Panc1 (cell line): Measurements from ENCODE around the gene SIL1. TPM values are rescaled to one million over a fixed set of nuclear protein-coding genes. Genes with fewer than 3 reads are reported as not detected.

Source experiments
- ATAC-seq: fragments of 200-7000 bp; cut with Tn5 transposase; 2 replicates; pipeline ENCODE4 v1.9.1; 2020; ENCODE audit warnings: mild to moderate bottlenecking, moderate library complexity
- BruUV-seq: library from RNA; stranded (reverse); fragments of 400-500 nt; replicated peaks from 2 replicates; lab custom pipeline; 2021; lab: Mats Ljungman, UMichigan
- CTCF ChIA-PET: fragments of 300-600 bp; sonication (Branson Sonifier 250); formaldehyde crosslinking; loops from one replicate; lab custom pipeline; 2022; ENCODE audit warnings: antibody characterized with exemption; lab: Charles Lee
- POLR2A ChIA-PET: fragments of 300-600 bp; sonication (Branson Sonifier 250); formaldehyde crosslinking; loops from one replicate; lab custom pipeline; 2022; ENCODE audit warnings: antibody characterized with exemption; lab: Charles Lee
- DNase-seq: peaks from one replicate; pipeline ENCODE4 v3.0.0-alpha.2; 2010; ENCODE audit warnings: low read depth, low spot score
- H3K27ac ChIP-seq: 2 replicates; pipeline ENCODE4 v1.5.1; 2011; ENCODE audit warnings: mild to moderate bottlenecking, low read length, inconsistent platforms
- H3K27me3 ChIP-seq: fragments of 200-500 bp; sonication (Bioruptor generic); 2 replicates; pipeline ENCODE4 v1.6.0; 2014; ENCODE audit warnings: low read length, inconsistent platforms; ENCODE audit not compliant: control insufficient read depth, insufficient read depth
- H3K36me3 ChIP-seq: fragments of 200-500 bp; sonication (Bioruptor generic); 2 replicates; pipeline ENCODE4 v1.5.1; 2014; ENCODE audit warnings: inconsistent platforms, mild to moderate bottlenecking, low read length, moderate library complexity; ENCODE audit not compliant: control insufficient read depth, insufficient read depth
- H3K4me1 ChIP-seq: 2 replicates; pipeline ENCODE4 v1.5.1; 2011; ENCODE audit warnings: inconsistent platforms, mild to moderate bottlenecking, low read length, moderate library complexity; ENCODE audit not compliant: control insufficient read depth, insufficient read depth
- H3K4me3 ChIP-seq, 2 experiments: 2 replicates each; pipeline ENCODE4 v1.5.1; 2011 to 2012; ENCODE audit warnings: low read depth in 2 of 2, low read length in 2 of 2, mild to moderate bottlenecking in 2 of 2, inconsistent platforms in 1 of 2, moderate library complexity in 1 of 2
- H3K9me3 ChIP-seq: fragments of 200-500 bp; sonication (Bioruptor generic); 2 replicates; pipeline ENCODE4 v1.5.1; 2014; ENCODE audit warnings: low read depth, mild to moderate bottlenecking, inconsistent platforms, low read length, moderate library complexity; ENCODE audit not compliant: control insufficient read depth, insufficient read depth
- POLR2AphosphoS5 ChIP-seq: IDR thresholded peaks from 2 replicates; pipeline ENCODE4 v1.6.1; 2012; ENCODE audit warnings: mild to moderate bottlenecking, low read depth, low read length, moderate library complexity
- SIN3A ChIP-seq: IDR thresholded peaks from 2 replicates; pipeline ENCODE4 v1.6.1; 2012; ENCODE audit warnings: low read depth, mild to moderate bottlenecking, low read length, moderate library complexity, borderline replicate concordance; ENCODE audit not compliant: insufficient read depth
- TCF7L2 ChIP-seq: IDR thresholded peaks from 2 replicates; pipeline ENCODE4 v1.6.1; 2011; ENCODE audit warnings: mild to moderate bottlenecking, low read depth, low read length, inconsistent platforms
- in situ Hi-C: cut with HindIII; loops from 2 replicates; pipeline ENCODE4 v1.10.0; 2016; ENCODE audit warnings: low sequenced_read_pairs, low pct_unique_long_range_greater_than_20kb
- intact Hi-C: fragments of 100-400 bp; cut with micrococcal nuclease; formaldehyde crosslinking; loops from one replicate; pipeline ENCODE4 v1.10.0; 2022; ENCODE audit not compliant: unreplicated experiment
- total RNA-seq: library from RNA; stranded (reverse); gene quantifications from one replicate; pipeline ENCODE4 v1.2.1, GENCODE V29; 2021; ENCODE audit not compliant: unreplicated experiment
- TF ChIP-seq, protein P1 (sequence below), 2 experiments: IDR thresholded peaks; 2 replicates each; pipeline ENCODE4 v1.6.1; 2011 to 2012; ENCODE audit warnings: low read depth in 2 of 2, control low read depth in 1 of 2, low read length in 1 of 2, mild to moderate bottlenecking in 1 of 2, moderate library complexity in 1 of 2; ENCODE audit not compliant: insufficient read depth in 1 of 2
- TF ChIP-seq, protein P2 (sequence below): fragments of 450-650 bp; IDR thresholded peaks from 2 replicates; pipeline ENCODE4 v1.5.1; 2017; ENCODE audit warnings: mild to moderate bottlenecking

Gene SIL1
- total RNA-seq, 1 experiment from 2014 or later: 35.4 TPM

DNA sequence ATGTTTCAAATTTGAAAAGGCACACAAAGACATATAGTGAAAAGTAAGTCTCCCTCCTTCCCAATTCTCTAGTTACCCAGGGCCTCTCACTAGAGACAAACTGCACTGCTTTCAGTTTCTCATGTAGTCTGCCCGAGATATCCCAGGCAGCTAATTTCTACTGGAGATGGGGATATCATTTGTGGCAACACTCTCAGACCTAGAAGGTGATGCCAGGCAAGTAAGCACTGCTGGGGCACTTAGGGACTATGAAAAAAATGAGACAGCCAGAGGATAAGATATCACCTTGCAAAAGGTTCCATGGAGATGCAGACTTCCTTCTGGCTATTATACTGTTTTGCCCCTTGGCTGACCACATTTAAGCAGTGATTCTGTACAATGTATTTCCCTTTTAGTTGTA is 12.6 kb downstream of the SIL1 start:
- in situ Hi-C loops: no loop called here
- POLR2A ChIA-PET: no interaction called here

DNA sequence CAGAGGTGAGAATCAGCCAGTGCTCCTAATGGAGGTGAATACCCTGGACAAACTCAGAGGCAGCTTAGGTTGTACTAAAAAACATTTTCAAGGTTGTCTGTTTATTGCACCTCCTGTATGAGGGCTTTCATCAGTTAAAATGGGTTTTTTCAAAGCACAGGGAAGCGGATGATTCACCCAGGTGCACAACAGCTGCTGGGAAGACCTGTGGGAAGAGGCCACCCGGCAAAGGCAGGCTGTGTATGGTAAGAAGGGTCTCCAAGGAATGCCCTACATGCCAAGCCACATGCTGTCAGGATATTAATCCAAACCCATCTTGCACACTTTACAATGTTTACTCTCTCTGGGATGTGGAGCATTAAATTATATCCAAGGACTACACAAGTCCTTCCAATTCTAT is 14.7 kb downstream of the SIL1 start:
- POLR2A ChIA-PET: no interaction called here
- no TSS peak for BruUV-seq
- in situ Hi-C loops: no loop called here

More for the DNA sequence above, 12.6 kb downstream of the SIL1 start:
- Histone ChIP-seq H3K27me3 (no peaks in the 10 kb centered on the region), H3K4me3 (no peak overlapping the region), H3K9me3 (no peaks in the 10 kb centered on the region), H3K4me1 (no peaks in the 10 kb centered on the region), H3K36me3 (no peaks in the 10 kb centered on the region), H3K27ac (no peak overlapping the region)
- CTCF ChIA-PET: no interaction called here
- BruUV-seq: no TSS peak
- DNase-seq (no peak), ATAC-seq (no peak)
- TF ChIP-seq, protein P1, sequence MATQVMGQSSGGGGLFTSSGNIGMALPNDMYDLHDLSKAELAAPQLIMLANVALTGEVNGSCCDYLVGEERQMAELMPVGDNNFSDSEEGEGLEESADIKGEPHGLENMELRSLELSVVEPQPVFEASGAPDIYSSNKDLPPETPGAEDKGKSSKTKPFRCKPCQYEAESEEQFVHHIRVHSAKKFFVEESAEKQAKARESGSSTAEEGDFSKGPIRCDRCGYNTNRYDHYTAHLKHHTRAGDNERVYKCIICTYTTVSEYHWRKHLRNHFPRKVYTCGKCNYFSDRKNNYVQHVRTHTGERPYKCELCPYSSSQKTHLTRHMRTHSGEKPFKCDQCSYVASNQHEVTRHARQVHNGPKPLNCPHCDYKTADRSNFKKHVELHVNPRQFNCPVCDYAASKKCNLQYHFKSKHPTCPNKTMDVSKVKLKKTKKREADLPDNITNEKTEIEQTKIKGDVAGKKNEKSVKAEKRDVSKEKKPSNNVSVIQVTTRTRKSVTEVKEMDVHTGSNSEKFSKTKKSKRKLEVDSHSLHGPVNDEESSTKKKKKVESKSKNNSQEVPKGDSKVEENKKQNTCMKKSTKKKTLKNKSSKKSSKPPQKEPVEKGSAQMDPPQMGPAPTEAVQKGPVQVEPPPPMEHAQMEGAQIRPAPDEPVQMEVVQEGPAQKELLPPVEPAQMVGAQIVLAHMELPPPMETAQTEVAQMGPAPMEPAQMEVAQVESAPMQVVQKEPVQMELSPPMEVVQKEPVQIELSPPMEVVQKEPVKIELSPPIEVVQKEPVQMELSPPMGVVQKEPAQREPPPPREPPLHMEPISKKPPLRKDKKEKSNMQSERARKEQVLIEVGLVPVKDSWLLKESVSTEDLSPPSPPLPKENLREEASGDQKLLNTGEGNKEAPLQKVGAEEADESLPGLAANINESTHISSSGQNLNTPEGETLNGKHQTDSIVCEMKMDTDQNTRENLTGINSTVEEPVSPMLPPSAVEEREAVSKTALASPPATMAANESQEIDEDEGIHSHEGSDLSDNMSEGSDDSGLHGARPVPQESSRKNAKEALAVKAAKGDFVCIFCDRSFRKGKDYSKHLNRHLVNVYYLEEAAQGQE (IDR thresholded peaks at IDR 0.05; ENCODE audit: insufficient read depth in 1 of 2, low read depth in 2 of 2, low read length in 1 of 2): no peak
- TF ChIP-seq SIN3A (no peak), POLR2AphosphoS5 (no peak), TCF7L2 (no peak)
- TF ChIP-seq, protein P2, sequence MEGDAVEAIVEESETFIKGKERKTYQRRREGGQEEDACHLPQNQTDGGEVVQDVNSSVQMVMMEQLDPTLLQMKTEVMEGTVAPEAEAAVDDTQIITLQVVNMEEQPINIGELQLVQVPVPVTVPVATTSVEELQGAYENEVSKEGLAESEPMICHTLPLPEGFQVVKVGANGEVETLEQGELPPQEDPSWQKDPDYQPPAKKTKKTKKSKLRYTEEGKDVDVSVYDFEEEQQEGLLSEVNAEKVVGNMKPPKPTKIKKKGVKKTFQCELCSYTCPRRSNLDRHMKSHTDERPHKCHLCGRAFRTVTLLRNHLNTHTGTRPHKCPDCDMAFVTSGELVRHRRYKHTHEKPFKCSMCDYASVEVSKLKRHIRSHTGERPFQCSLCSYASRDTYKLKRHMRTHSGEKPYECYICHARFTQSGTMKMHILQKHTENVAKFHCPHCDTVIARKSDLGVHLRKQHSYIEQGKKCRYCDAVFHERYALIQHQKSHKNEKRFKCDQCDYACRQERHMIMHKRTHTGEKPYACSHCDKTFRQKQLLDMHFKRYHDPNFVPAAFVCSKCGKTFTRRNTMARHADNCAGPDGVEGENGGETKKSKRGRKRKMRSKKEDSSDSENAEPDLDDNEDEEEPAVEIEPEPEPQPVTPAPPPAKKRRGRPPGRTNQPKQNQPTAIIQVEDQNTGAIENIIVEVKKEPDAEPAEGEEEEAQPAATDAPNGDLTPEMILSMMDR: no peak
- intact Hi-C loops: no loop called here

More for the DNA sequence above, 14.7 kb downstream of the SIL1 start:
- H3K36me3 ChIP-seq: no peaks in the 10 kb centered on the region
- CTCF ChIA-PET: no interaction called here
- ATAC-seq (no peak), DNase-seq (no peak)
- no peaks in the 10 kb centered on the region for H3K9me3 ChIP-seq
- intact Hi-C loops: no loop called here
- H3K4me1 ChIP-seq: peaks cover 8% of the 10 kb centered on the region
- H3K4me3 ChIP-seq: no peak overlapping the region
- no peak overlapping the region for H3K27ac ChIP-seq
- no peak for TF ChIP-seq SIN3A
- TF ChIP-seq, protein P2: no peak
- no peak for TF ChIP-seq TCF7L2
- TF ChIP-seq POLR2AphosphoS5: no peak
- TF ChIP-seq, protein P1 (IDR thresholded peaks at IDR 0.05; ENCODE audit: insufficient read depth in 1 of 2, low read depth in 2 of 2, low read length in 1 of 2): no peak
- no peaks in the 10 kb centered on the region for H3K27me3 ChIP-seq
